Endothelial cell of hepatic sinusoid (primary cell): ENCODE data around the gene CREBBP.
"Not testable (repeated sequence)": the region's sequence is repeated elsewhere in the genome, so short reads cannot be mapped to it uniquely, and the experiment has no call there.

Experiments used
- in situ Hi-C: cut with HindIII; loops from 2 replicates; pipeline ENCODE4 v1.10.0; 2017; ENCODE audit warnings: low sequenced_read_pairs

The CREBBP gene

DNA sequence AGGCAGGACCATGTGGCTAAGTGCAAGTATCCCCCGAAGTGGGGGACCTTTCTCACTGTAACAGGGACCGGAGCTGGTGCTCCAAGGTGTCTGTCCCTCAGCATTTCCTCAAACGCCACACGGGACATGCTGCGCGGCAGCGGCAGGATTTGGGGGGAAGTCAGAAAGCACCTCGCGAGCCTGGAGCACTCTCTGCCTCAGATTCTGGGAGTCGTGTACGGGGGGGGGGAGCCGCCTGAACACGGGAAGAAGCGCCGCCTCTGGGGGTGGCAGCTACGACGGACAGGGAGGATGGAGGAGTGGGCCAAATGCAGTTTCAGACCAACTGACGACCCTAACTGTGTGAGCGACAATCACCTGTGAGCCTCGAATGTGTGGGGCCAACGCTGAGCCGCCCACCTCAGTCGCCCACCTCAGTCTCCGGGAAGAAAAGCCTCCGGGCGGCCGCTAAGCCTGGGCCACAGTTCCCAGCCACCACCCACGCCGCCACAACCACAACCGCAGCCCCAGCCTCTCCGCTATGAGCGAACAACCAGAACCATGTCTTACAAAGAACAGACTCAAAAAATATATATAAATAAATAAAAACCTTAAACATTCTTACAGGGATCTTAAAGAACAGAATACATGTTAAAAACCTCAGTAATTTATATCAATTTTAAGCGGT, 154.4 kb downstream of the CREBBP start:
- in situ Hi-C loops, result no loop called here

DNA sequence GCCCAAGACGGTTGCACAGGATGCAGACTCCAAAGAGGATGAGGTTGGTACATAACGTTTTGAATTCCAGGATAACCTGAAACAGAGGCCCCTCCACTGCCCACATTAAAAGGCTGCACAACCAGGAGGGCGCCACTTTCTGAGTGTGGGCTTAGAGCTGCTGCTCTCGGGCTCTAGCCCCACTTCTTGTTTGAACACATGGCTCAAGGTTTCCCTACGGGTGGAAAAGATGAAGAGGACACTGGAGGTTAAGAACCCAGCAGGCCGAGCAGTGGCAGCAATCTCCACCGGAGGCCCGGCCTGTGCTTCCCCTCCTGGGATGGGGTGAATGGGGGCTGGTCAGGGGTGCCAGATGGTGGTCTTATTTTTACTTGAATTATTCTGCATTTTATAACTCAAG, 155.2 kb downstream of the CREBBP start:
- in situ Hi-C loops, result no loop called here

DNA sequence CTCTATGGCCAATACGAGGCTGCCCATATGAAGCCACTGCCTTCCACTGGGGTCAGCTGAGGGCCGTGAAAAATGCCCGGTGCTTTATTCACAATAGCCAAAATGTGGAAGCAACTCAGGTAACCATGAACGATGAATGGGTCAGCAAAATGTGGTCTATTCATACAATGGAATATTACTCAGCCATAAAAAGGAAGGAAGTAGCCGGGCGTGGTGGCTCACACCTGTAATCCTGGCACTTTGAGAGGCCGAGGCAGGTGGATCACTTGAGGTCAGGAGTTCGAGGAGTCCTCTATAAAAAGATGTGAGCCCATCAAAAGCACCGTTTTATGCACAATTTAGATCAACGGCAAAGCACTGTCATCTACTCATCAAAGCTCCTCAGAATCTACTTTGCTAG, 158.0 kb downstream of the CREBBP start:
- in situ Hi-C loops, result no loop called here

DNA sequence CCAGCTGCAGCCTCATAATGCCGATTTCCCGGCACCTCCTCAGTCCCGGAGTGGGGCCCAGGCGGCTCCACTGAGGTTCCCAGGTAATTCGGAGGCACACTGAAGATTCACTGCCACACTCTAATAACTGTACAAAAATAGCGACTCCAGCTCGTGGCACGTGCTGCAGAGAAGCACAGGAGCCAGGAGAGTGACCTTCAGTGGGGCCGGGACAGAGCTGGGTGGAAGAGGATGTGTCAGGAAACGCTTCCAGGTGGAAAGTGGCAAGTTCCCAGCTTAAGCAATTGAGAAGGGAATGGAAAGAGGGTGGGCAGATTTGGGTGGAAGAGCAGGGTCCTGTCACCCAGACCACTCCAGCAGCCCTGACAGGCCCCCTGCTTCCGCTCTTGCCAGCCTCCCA, 160.1 kb downstream of the CREBBP start:
- in situ Hi-C loops, result no loop called here

DNA sequence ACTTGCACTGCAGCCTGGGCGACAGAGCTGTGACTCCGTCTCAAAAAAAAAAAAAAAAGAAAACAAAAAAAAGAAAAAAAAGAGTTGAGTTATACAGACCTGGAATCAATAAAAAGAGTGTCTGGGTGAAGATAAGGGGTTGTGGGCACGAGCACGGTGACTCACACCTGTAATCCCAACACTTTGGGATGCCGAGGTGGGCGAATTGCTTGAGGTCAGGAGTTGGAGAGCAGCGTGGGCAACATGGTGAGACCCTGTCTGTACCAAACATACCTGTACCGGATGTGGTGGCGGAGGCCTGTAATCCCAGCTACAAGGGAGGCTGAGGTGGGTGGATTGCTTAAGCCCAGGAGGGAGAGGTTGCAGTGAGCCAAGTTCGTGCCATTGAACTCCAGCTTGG, 161.9 kb downstream of the CREBBP start:
- in situ Hi-C loops, result no loop called here

GRCh38 chr16:3718019-3718391, 162.5 kb downstream of the CREBBP start:
- in situ Hi-C loops, result no loop called here

DNA sequence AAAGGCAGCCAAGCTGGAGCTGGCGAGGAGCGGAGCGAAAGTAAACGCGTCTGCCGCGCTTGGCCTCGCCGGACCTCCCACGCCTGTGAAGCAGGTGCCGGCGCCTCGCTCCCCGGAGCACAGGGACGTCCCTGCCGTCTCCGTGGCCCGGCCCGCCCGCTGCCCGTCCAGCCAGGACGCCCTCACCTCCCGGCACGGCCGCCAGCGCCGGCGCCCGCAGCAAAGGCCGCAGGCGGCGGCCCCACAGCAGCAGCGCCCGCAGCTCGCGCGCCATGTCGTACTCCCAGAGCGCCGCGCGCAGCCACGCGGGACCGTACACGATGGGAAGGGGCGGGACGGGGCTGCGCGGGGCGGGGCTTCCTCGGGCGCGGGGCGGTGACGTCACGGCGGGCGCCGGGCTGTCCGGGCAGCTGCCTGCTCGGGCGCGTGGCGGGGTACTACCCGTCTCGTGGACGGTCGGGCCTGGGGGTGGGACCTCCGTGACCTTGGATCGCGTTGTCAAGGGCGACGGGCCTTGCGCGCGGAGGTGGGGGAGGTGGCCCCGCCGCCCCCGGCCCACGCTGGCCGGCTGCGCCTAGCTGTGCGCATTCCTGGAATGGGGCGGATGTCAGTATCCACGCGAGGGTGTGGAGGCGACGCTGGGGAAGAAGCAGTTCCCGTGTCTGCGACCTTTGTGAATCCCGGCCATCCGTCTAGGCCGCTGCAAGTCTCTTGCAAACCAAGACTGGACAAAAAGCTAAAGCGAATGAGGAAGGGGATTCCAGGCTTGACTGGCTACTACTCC, 163.1 kb downstream of the CREBBP start, which contains the start of gene TRAP1:
TSS of gene TRAP1 (minus strand) at position 290 of the 784 bp plus-strand sequence. CDS start at position 274, 16 bp downstream.
- in situ Hi-C loops, result no loop called here

- in situ Hi-C loops, result no loop called here
These were observed 163.7 kb downstream of the CREBBP start for GRCh38 chr16:3716831-3717234.

DNA sequence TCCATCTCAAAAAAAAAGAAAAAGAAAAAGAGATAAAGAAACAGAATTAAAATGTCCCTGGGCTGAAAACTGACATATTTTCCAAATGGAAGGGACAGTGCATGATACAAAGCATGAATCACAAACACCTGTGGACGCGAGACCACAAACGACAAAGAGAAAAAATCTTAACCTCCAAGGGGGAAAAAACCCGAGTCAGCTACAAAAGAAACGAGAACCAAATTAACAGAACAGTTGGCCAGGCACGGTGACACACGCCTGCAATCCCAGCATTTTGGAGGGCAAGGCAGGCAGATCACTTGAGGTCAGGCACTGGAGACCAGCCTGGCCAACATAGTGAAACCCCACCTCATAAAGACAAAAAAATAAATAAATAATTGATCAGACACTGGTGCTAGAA, 165.1 kb downstream of the CREBBP start:
- in situ Hi-C loops, result no loop called here

DNA sequence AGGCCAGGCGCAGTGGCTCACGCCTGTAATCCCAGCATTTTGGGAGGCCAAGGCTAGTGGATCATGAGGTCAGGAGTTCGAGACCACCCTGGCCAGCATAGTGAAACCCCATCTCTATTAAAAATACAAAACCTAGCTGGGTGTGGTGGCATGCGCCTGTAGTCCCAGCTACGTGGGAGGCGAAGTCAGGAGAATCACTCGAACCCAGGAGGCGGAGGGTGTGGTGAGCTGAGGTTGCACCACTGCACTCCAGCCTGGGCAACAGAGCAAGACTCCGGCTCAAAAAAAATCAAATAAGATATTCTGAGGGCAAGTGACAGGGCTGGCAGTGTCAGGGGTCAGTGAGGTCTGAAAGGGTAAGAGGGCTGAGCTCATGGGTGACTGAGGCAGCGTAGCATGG, 166.1 kb downstream of the CREBBP start:
- in situ Hi-C loops, result not testable (repeated sequence)

GRCh38 chr16:3713587-3714242, 166.8 kb downstream of the CREBBP start:
- in situ Hi-C loops, result no loop called here

DNA sequence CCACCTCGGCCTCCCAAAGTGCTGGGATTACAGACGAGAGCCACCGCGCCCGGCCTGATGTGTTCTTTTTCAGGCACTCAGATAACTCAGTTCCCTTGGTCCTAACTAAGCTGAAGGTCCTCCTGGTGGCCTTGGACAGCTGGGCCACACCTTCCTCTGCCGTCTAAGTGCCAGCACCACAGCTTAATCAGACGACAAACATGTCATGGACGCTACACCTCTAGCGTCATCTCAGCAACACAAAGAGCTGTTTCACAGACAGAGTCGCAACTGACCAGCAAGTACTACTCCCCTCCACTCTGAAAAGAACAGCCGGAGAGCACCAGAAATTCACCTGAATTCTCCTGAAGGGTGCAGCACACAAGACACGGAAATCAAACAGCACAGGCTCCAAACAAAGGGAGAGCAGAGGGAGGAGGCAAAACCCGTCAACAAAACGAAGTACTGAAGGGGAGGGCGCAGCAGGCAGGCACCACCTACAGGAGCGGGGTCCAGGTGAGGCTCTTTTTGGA, 167.6 kb downstream of the CREBBP start:
- in situ Hi-C loops, result no loop called here

DNA sequence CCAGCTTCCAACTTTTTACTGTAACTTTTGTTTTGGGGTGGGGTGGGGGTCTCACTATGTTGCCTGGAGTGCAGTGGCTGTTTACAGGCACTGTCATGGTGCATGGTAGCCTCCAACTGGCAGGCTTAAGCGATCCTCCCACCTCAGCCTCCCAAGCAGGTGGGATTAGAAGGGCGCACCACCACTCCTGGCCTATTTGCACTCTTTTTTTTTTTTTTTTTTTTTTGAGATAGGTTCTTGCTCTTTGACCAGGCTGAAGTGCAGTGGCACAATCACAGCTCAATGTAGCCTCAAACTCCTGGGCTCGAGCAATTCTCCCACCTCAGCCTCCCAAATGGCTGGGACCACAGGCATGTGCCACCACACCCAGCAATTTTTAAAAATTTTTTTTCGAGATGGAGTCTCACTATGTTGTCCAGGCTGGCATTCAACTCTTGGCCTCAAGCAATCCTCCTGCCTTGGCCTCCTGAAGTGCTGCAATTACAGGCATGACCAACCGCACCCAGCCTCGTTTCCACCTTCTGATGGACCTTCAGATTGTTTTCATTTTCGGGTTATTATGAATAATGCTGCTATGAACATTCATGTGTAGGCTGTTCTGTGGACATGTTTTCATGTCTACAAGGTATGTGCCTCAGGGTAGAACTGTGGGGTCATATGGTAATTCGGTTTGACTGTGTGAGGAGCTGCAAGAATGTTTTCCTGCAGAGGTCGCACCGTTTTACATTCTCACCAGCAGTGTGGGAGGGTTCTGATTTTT, 174.1 kb downstream of the CREBBP start:
- in situ Hi-C loops, result no loop called here

GRCh38 chr16:3702082-3702481, 178.4 kb downstream of the CREBBP start:
- in situ Hi-C loops, result loop anchor here (5.0 kb wide), 1 partner anchor 55 kb away; no protein-coding TSS in a partner anchor

GRCh38 chr16:3701531-3701930, 179.0 kb downstream of the CREBBP start:
- in situ Hi-C loops, result loop anchor here (5.0 kb wide), 1 partner anchor 56 kb away; no protein-coding TSS in a partner anchor

- in situ Hi-C loops, result no loop called here
These were observed 181.6 kb downstream of the CREBBP start for GRCh38 chr16:3698941-3699340.

GRCh38 chr16:3696425-3697218, 183.9 kb downstream of the CREBBP start:
- in situ Hi-C loops, result no loop called here

DNA sequence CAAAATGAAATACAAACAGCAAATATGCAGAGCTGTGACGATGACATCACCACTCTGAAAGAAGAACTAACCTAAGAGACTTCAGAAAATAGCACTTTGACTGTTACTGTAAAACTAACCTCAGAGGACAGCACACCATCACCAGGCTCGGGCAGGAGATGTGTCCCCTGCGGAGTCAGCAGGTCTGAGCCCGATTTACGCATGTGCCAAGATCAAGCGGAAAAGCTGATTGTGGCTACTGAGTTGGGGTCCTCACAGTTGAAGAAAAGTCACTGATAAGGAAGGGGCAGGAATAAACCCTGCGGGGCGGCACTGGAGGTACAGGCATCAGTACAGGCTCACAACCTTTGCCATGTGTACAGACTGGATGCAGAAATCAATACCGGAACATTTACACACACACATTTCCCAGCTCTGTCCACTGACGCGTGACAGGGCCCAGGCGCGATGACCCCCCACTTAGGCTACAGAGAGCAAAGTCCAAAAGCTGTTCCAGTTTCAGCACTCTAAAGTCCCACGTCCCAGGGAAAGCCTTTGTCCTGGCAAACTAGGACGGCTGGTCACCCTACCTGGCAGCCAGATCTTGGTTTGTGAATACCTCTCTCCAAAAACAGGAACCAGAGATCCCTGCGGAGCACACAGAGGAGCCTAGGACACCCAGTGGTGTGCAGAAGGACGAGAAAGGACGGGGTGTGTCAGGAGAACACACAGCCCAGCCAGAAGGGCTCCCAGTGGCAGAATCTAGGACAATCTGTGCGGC, 184.7 kb downstream of the CREBBP start:
- in situ Hi-C loops, result no loop called here

DNA sequence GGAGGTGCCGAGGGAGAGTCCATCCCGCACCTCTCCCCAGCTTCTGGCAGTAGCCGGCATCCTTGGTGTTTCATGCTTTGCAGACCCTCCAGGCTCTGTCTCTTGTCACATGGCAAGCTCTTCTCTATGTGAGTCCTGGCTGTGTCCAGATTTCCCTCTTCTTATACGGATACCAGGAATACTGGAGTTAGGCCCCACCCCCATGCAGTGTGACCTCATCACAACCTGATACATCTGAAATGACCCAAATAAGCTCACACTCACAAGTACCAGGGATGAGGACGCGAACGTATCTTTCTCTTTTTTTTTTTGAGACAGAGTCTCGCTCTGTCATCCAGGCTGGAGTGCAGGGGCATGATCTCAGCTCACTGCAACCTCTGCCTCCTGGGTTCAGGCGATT, 186.5 kb downstream of the CREBBP start:
- in situ Hi-C loops, result no loop called here
